ENCODE measurements around the gene KRT86.
"Not testable (repeated sequence)": the region's sequence is repeated elsewhere in the genome, so short reads cannot be mapped to it uniquely, and the experiment has no call there.

The KRT86 gene

GRCh38 chr12:52252175-52252615, 22.2 kb upstream of the KRT86 start:
- not testable (repeated sequence) for DNase-seq (ENCODE audit: low read depth)

DNA sequence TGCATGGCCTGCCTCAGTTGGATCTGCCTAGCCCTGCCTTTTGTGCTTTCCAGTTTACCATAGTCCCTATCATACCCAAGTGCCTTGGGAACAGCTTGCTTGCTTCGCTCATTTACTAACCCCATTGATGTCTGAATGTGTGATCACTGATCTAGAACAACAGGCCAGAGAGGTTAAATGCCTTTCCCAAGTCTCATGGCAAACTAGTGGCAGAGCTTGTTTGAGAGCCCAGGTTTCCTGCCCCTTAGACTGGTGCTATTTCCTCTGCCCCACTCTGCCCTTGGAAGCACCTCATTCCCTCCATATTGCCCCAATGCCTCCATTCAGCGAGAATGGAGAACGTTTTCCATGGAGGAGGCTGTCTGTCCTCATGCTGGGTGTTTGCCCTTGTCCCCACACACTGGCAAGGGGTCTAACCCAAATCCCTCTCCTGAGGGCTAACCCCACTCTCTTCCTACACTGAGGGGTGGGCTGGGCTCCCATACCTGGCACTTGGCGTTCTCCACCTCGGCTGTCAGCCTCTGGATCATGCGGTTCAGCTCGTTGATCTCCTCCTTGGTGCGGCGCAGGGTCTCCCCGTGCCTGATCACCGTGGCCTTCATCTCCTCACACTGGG, 21.6 kb upstream of the KRT86 start:
- no peak for DNase-seq (ENCODE audit: low read depth)

DNA sequence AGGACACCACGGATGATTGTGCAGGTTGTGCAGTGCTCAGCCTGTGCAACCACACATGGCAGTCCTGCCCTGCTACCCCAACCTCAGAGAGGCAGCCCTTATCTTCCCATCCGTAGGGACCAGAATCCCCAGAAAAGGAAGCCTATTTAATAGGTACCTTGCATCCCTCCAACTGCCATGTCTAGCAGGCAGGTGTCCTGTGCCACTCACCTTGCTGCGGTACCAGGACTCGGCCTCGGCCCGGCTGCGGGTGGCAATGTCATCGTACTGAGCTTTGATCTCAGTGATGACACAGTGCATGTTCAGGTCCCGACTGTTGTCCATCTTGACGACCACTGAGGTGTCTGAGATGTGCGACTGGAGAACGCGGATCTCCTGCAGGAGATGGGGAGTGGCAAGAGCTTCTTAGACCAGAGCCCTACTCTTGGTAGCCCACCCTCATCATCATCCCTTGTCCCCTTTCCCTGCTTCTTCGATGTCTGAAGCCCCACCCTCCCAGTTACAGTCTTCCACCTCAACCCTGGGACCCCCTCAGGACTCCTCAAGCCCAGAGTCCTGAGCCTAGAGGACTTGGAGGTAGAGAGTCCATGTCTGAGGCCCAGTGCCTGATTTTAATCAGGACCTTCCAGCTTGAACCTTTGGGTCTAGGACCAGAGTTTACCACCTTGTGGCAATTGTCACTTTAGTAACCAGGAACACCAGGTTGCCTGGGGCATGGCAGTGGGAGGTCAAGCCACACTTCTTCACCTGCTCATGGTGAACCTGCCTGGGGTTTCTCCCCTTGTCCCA, 20.9 kb upstream of the KRT86 start:
- no peak for DNase-seq (ENCODE audit: low read depth)

DNA sequence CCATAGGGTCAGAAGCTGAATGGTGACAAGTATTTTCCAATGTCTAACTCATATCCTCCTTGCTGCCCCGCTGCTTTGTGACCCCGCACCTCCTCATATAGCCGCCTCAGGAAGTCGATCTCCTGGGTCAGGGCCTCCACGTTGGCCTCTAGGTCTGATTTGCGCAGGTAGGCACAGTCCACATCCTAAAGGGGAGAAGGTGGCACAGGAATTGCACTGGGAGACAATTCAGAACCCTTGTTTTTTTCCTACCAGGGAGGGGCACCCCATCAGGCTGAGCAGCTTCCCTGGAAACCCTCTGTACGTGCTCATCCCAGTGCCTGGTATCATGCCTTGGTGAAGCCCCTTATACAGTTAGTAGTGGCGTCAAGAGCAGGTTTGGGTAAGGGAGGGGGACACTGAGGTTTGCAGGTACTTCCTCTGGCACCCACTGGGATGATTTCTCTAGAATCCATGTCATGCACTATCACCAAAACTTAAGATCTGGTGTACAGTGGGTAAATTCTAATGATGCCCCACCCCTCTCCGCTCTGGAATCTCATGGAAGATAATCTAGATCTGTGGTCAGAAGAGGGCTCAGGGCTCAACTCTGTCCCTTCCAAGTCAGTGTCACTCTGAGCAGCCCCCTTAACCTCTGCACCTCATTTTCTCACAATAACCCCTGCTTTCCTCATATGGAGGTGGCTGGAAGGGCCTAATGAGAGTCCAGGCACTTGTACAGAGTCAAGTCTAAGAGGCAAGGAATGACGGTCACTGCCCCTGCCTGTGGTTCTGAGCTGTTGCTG, 20.1 kb upstream of the KRT86 start:
- no peak for DNase-seq (ENCODE audit: low read depth)

DNA sequence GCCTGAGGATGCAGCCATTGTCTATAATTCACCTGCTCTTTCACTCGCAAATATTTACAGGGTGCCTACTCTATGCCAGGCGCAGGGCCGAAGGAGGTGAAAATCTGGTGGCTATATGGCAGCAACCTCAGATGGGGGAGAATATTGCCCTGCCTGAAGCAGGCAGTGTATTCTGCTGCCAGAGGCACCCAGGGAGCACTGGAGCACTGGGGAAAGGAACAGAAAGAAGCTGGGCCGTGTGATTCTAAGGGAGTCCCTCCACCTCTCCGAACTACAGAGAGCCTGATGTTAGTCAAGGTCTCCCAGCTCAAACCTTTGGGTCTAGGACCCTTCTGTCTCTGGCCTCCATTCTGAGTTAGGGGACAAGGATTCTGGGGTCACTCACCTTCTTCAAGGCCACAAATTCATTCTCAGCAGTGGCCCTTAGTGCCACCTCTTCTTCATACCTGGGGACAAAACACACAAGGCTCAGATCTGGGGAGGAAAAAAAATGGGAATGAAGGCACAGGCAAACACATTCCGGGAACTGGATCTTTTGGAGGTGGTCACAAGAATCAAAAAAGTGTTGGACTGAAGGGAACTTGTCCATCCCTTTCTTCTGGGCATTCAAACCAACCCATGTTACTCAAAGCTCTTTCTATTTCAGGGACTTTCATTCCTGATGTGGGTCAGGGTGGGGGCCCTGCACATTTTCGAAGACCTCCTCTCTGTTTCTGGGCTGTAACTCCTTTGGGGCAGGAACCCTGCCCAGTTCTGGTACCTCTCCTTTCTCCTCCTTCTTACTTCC, 19.3 kb upstream of the KRT86 start:
- no peak for DNase-seq (ENCODE audit: low read depth)

- no peak for DNase-seq (ENCODE audit: low read depth)
These were observed 18.4 kb upstream of the KRT86 start for GRCh38 chr12:52255926-52256583.

DNA sequence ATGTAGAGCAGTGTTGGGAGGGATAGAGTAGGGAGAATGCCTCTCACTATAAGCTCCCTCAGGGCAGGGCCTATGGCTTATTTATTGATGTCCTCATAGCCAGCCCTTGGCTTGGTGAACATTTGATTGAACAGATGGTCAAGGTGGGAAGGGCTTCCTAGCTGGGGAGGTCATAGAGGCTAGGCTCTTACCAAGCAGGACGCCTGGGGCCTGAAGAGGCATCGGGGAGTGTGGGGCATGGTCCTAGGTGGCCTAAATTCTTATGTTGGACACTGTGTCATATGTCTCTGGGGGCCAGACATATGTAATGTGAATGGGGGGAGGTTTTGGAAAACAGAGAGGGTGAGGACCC, 17.9 kb upstream of the KRT86 start:
- no peak for DNase-seq (ENCODE audit: low read depth)

- DNase-seq (ENCODE audit: low read depth): no peak
These were observed 17.3 kb upstream of the KRT86 start for GRCh38 chr12:52257074-52257551.

GRCh38 chr12:52257922-52258321, 16.5 kb upstream of the KRT86 start:
- DNase-seq (ENCODE audit: low read depth): not testable (repeated sequence)

- no peak for DNase-seq (ENCODE audit: low read depth)
These were observed 16.0 kb upstream of the KRT86 start for GRCh38 chr12:52258335-52258901.

GRCh38 chr12:52259657-52260243, 14.7 kb upstream of the KRT86 start:
- no peak for DNase-seq (ENCODE audit: low read depth)

DNA sequence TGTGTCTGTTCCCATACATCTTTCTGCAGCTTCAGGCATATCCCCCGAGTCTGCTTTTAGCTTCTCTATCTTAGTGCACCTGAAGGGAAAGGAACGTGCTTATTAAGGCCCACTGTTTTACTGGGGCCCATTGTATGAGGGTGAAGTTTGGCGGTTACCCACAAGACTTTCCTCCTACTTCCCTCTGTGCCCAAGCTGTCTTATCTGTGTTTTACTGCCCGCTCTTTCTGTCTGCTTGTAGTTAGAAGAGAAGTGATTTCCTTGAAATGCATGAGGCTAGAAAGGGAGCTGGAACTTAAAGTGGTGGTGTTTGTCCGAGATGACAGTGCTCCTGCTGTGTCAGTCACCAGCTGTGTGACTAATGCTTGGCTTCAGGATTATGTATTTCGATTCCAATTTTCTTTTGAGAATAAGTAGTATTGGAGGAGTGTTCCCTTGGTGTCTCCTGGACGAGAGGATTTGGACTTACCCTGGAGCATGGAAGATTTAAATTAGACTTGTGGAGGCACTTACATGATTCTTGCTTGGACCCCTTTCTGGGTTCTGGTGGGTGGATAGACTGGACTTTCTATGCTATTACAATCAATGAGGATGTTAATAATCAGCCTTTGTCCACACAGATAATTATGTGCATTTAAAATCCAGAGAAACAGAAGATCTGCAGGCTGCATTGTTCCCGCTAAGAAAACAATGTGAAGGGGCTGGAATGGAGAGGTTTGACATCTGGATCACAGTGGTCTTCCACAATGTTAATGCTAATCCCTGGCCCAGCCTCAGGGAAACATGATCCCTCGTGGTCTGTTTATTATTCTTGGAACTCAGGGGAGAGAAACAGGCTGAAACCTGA, 13.9 kb upstream of the KRT86 start:
- no peak for DNase-seq (ENCODE audit: low read depth)

GRCh38 chr12:52261208-52261484, 13.3 kb upstream of the KRT86 start:
- no peak for DNase-seq (ENCODE audit: low read depth)

DNA sequence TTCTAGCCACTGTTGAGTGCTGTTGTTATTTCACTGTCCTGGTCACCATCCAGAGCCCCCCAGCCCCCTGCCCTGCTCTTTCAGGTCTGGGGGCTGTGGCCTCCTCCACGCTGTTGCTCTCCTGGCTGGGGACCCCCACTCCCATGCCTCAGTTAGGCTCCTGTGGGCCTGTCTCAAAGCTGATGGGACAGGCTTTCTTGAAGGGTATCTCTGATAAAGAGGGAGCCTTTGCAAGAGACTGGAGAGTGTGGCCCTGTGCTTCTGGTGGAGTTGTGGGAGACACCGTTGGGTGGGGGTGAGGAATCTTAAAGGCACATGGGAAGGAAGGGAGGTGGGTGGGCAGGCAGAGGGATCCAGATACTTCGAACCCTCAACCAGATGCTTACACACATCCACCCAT, 12.2 kb upstream of the KRT86 start:
- DNase-seq (ENCODE audit: low read depth): no peak

- DNase-seq (ENCODE audit: low read depth): no peak
These were observed 10.5 kb upstream of the KRT86 start for GRCh38 chr12:52263761-52264434.

DNA sequence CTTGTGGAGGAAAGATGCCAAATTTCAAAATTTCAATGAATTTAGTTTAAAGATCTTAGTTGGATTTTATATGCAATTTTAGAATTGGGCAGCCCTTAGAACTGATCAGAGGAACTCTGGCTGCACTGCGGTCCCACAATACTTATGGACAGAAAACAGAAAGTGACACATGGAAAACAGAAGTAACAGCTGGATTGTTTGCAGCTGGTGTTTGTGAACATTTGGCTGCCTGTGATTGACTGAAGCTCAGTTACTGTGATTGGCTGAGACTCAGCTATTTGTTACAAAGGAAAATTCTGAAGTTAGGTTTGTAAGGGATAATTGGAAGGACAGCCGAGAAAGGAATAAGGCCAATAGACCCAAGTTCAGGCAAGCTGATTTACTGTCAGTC, 10.0 kb upstream of the KRT86 start:
- DNase-seq (ENCODE audit: low read depth): no peak

- no peak for DNase-seq (ENCODE audit: low read depth)
These were observed 7.9 kb upstream of the KRT86 start for GRCh38 chr12:52266514-52266913.

DNA sequence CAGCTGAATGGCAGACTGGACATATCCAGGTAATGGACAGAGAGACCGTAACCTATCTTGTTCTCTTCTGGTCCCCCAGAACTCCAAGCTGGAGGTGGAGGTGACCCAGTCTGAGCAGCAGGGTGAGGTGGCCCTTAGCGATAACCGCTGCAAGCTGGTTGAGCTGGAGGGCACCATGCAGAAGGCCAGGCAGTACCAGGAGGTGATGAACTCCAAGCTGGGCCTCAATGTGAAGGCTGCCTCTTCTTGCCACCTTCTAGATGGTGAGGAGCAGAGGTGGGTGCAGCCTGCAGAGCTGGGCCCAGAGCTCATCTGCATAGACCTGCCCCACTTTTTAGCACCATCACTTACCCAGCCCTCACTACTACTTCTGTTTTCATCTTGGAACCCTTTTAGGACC, 7.2 kb upstream of the KRT86 start:
- no peak for DNase-seq (ENCODE audit: low read depth)

GRCh38 chr12:52267699-52268098, 6.7 kb upstream of the KRT86 start:
- DNase-seq (ENCODE audit: low read depth): no peak

GRCh38 chr12:52268212-52268611, 6.2 kb upstream of the KRT86 start:
- no peak for DNase-seq (ENCODE audit: low read depth)

Data from GM04503 (cell line).